HEK293T (cell line): ENCODE data around the gene OR8H1.

Experiments
- ARNT ChIP-seq: fragments of 450-650 bp; IDR thresholded peaks from 2 replicates; pipeline ENCODE4 v1.6.1; 2017; ENCODE audit warnings: mild to moderate bottlenecking
- BHLHE40 ChIP-seq: fragments of 450-650 bp; IDR thresholded peaks from 2 replicates; pipeline ENCODE4 v1.6.1; 2016; ENCODE audit warnings: mild to moderate bottlenecking, moderate library complexity, borderline replicate concordance
- CTBP1 ChIP-seq: fragments of 450-650 bp; IDR thresholded peaks from 2 replicates; pipeline ENCODE4 v1.6.1; 2016; ENCODE audit warnings: borderline replicate concordance
- ELF4 ChIP-seq: fragments of 450-650 bp; IDR thresholded peaks from 2 replicates; pipeline ENCODE4 v1.6.1; 2017; ENCODE audit warnings: antibody characterized with exemption
- FOXA1 ChIP-seq: fragments of 450-650 bp; IDR thresholded peaks from 2 replicates; pipeline ENCODE4 v1.6.1; 2016; ENCODE audit warnings: mild to moderate bottlenecking
- FOXK2 ChIP-seq: fragments of 450-650 bp; IDR thresholded peaks from 2 replicates; pipeline ENCODE4 v1.6.1; 2016; ENCODE audit warnings: mild to moderate bottlenecking
- FOXM1 ChIP-seq: fragments of 450-650 bp; IDR thresholded peaks from 2 replicates; pipeline ENCODE4 v1.6.1; 2017; ENCODE audit warnings: mild to moderate bottlenecking, borderline replicate concordance
- HDGF ChIP-seq: fragments of 450-650 bp; IDR thresholded peaks from 2 replicates; pipeline ENCODE4 v1.6.1; 2017; ENCODE audit warnings: antibody characterized with exemption, borderline replicate concordance
- NFRKB ChIP-seq: fragments of 450-650 bp; IDR thresholded peaks from 2 replicates; pipeline ENCODE4 v1.6.1; 2016; ENCODE audit warnings: mild to moderate bottlenecking, moderate library complexity
- SP1 ChIP-seq: fragments of 450-650 bp; IDR thresholded peaks from 2 replicates; pipeline ENCODE4 v1.6.1; 2017
- TARDBP ChIP-seq: fragments of 450-650 bp; IDR thresholded peaks from 2 replicates; pipeline ENCODE4 v1.6.1; 2016
- ZNF384 ChIP-seq: fragments of 450-650 bp; IDR thresholded peaks from 2 replicates; pipeline ENCODE4 v1.6.1; 2016
- TF ChIP-seq, protein P1 (sequence below): fragments of 450-650 bp; IDR thresholded peaks from 2 replicates; pipeline ENCODE4 v1.6.1; 2016

DNA sequence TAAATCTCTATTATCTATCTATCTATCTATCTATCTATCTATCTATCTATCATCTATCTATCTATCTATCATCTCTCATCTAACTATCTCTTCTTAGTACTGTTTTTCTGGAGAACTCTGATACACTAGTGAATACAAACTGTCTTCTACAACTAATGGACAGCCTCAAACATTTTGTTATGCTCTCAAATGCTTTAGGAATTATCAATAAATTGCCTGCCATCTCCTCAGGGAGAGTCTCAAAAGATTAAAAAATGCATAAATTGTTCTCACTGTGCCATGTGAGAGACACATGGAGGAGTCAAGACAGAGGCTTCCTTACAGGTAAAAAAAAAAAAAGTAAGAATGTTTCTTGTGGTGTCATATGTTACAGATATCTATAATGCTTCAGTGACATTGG, 22.8 kb upstream of the OR8H1 start, which contains the start of gene OR8K3:
- TF ChIP-seq ARNT, result no peak
- TF ChIP-seq CTBP1, result no peak
- no peak for TF ChIP-seq FOXK2
- no peak for TF ChIP-seq BHLHE40
- no peak for TF ChIP-seq TARDBP
- no peak for TF ChIP-seq FOXA1
- TF ChIP-seq NFRKB, result no peak
- TF ChIP-seq, protein P1, sequence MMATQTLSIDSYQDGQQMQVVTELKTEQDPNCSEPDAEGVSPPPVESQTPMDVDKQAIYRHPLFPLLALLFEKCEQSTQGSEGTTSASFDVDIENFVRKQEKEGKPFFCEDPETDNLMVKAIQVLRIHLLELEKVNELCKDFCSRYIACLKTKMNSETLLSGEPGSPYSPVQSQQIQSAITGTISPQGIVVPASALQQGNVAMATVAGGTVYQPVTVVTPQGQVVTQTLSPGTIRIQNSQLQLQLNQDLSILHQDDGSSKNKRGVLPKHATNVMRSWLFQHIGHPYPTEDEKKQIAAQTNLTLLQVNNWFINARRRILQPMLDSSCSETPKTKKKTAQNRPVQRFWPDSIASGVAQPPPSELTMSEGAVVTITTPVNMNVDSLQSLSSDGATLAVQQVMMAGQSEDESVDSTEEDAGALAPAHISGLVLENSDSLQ, result no peak
- TF ChIP-seq ZNF384, result no peak
- TF ChIP-seq ELF4, result no peak
- TF ChIP-seq HDGF, result no peak
- TF ChIP-seq FOXM1, result no peak
- no peak for TF ChIP-seq SP1
